Measurements from ENCODE around the gene IL36A.

- no peak for TF ChIP-seq POLR2A (IDR thresholded peaks at IDR 0.05)
- TF ChIP-seq, protein P1, sequence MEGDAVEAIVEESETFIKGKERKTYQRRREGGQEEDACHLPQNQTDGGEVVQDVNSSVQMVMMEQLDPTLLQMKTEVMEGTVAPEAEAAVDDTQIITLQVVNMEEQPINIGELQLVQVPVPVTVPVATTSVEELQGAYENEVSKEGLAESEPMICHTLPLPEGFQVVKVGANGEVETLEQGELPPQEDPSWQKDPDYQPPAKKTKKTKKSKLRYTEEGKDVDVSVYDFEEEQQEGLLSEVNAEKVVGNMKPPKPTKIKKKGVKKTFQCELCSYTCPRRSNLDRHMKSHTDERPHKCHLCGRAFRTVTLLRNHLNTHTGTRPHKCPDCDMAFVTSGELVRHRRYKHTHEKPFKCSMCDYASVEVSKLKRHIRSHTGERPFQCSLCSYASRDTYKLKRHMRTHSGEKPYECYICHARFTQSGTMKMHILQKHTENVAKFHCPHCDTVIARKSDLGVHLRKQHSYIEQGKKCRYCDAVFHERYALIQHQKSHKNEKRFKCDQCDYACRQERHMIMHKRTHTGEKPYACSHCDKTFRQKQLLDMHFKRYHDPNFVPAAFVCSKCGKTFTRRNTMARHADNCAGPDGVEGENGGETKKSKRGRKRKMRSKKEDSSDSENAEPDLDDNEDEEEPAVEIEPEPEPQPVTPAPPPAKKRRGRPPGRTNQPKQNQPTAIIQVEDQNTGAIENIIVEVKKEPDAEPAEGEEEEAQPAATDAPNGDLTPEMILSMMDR (IDR thresholded peaks at IDR 0.05) = no peak
These were observed 4.4 kb downstream of the IL36A start for GRCh38 chr2:113009622-113010021.

Data from Peyer's patch (tissue), 4 donors.